K562 (cell line): ENCODE data around the gene UNC45A. TPM values are rescaled to one million over a fixed set of nuclear protein-coding genes. Genes with fewer than 3 reads are reported as not detected.
A peak's percentile ranks its signal among the peaks of the same experiment; 100 is the strongest.

ENCODE experiments used
- ATAC-seq: fragments of 200-7000 bp; cut with Tn5 transposase; 3 replicates; pipeline ENCODE4 v1.9.1; 2020; ENCODE audit warnings: moderate library complexity
- BruUV-seq: library from RNA; stranded (reverse); fragments of 400-500 nt; replicated peaks from 2 replicates; lab custom pipeline; 2021; lab: Mats Ljungman, UMichigan
- CTCF ChIA-PET: fragments of 300-600 bp; formaldehyde crosslinking; extraction: SDS; loops from one replicate; lab custom pipeline; 2021; ENCODE audit warnings: low intra/inter-chr PET ratio; lab: Yijun Ruan, JAX
- POLR2A ChIA-PET: fragments of 300-600, 350-650 bp; sonication (Branson Sonifier 250); formaldehyde crosslinking; extraction: SDS; loops from one replicate; lab custom pipeline; 2021; ENCODE audit warnings: antibody characterized with exemption, inconsistent platforms; lab: Yijun Ruan, JAX
- DNase-seq, 4 experiments: peaks; one replicate each; pipeline versions ENCODE4 v3.0.0 to v3.0.0-alpha.2; 2011 to 2018; ENCODE audit warnings: low spot score in 3 of 4, mixed read lengths in 3 of 4; ENCODE audit errors: extremely low read depth in 1 of 4
- FAIRE-seq: peaks from 2 replicates; lab custom pipeline; 2011; peaks lifted over from hg19 to GRCh38; lab: Jason Lieb, UNC
- H2AFZ ChIP-seq: 2 replicates; pipeline ENCODE4 v1.6.0; 2011; ENCODE audit warnings: low read depth, low read length, control low read depth, inconsistent platforms
- H3K27ac ChIP-seq: fragments of 200-600 bp; 3 replicates; pipeline ENCODE4 v1.8.0; 2011; ENCODE audit warnings: low read depth, mild to moderate bottlenecking, control low read depth, inconsistent platforms, low read length, moderate library complexity, mixed read lengths; ENCODE audit errors: extremely low read depth
- H3K27me3 ChIP-seq, 2 experiments: fragments of 300-600 bp in 1 of 2; 2 replicates in 1 of 2; 3 replicates in 1 of 2; pipeline versions ENCODE4 v1.6.0 to v1.8.0; 2011; ENCODE audit warnings: inconsistent platforms in 2 of 2, low read length in 2 of 2, mild to moderate bottlenecking in 1 of 2, mixed read lengths in 1 of 2, moderate library complexity in 1 of 2; ENCODE audit not compliant: control insufficient read depth in 2 of 2, insufficient read depth in 2 of 2
- H3K36me3 ChIP-seq: fragments of 300-600 bp; 3 replicates; pipeline ENCODE4 v1.8.0; 2011; ENCODE audit warnings: mild to moderate bottlenecking, low read length, inconsistent platforms; ENCODE audit not compliant: control insufficient read depth, insufficient read depth
- H3K4me1 ChIP-seq, 2 experiments: fragments of 200-600 bp in 1 of 2; replicated peaks in 1 of 2; 2 replicates in 1 of 2; 3 replicates in 1 of 2; pipeline versions ENCODE4 v1.5.1 to v1.8.0; 2011; ENCODE audit warnings: inconsistent platforms in 2 of 2, low read length in 2 of 2, mild to moderate bottlenecking in 1 of 2, mixed read lengths in 1 of 2, moderate library complexity in 1 of 2; ENCODE audit not compliant: control insufficient read depth in 2 of 2, insufficient read depth in 2 of 2
- H3K4me2 ChIP-seq: 2 replicates; pipeline ENCODE4 v1.6.1; 2011; ENCODE audit warnings: low read length, control low read depth, inconsistent platforms, mixed read lengths; ENCODE audit not compliant: insufficient read depth
- H3K4me3 ChIP-seq: fragments of 200-600 bp; sonication (generic), shearing (Covaris generic); 2 replicates; pipeline ENCODE4 v1.5.1; 2016; ENCODE audit warnings: control low read depth, inconsistent platforms
- H3K79me2 ChIP-seq: fragments of 200-600 bp; 3 replicates; pipeline ENCODE4 v1.8.0; 2011; ENCODE audit warnings: low read length, inconsistent platforms; ENCODE audit not compliant: control insufficient read depth, insufficient read depth
- H3K9ac ChIP-seq, 2 experiments: 2 replicates each; pipeline versions ENCODE4 v1.6.0 to v1.6.1; 2011; ENCODE audit warnings: low read depth in 2 of 2, low read length in 2 of 2, control low read depth in 1 of 2, inconsistent platforms in 1 of 2, mild to moderate bottlenecking in 1 of 2, mixed read lengths in 1 of 2; ENCODE audit not compliant: insufficient read depth in 1 of 2
- H3K9me1 ChIP-seq: one replicate; pipeline ENCODE4 v1.6.0; 2011; ENCODE audit warnings: inconsistent platforms, mild to moderate bottlenecking, low read length, moderate library complexity; ENCODE audit not compliant: control insufficient read depth, insufficient read depth
- H3K9me3 ChIP-seq: replicated peaks from 2 replicates; pipeline ENCODE4 v1.5.1; 2011; ENCODE audit warnings: low read depth, low read length, inconsistent platforms; ENCODE audit not compliant: control insufficient read depth, insufficient read depth
- H4K20me1 ChIP-seq: replicated peaks from 2 replicates; pipeline ENCODE4 v1.6.1; 2011; ENCODE audit warnings: low read length, inconsistent platforms, mixed read lengths; ENCODE audit not compliant: control insufficient read depth, insufficient read depth
- C11orf30 ChIP-seq: fragments of 450-650 bp; IDR thresholded peaks from 2 replicates; pipeline ENCODE4 v1.6.1; 2016; ENCODE audit warnings: low read depth, mild to moderate bottlenecking
- CREB1 ChIP-seq, 2 experiments: sonication (generic) in 1 of 2; formaldehyde crosslinking in 1 of 2; IDR thresholded peaks; 2 replicates each; pipeline versions ENCODE4 v1.6.1 to v1.8.0; 2012 to 2022; ENCODE audit warnings: inconsistent platforms in 1 of 2, mild to moderate bottlenecking in 1 of 2, missing genetic modification reagents in 1 of 2, moderate library complexity in 1 of 2
- MAFK ChIP-seq: IDR thresholded peaks from 2 replicates; pipeline ENCODE4 v1.6.1; 2011; ENCODE audit warnings: low read length, improper control_type of control experiment
- MTA3 ChIP-seq: fragments of 450-650 bp; formaldehyde crosslinking; IDR thresholded peaks from 2 replicates; pipeline ENCODE4 v1.6.1; 2017; ENCODE audit warnings: mild to moderate bottlenecking, borderline replicate concordance
- MYC ChIP-seq, 2 experiments: fragments of 250-450 bp in 1 of 2; sonication (Bioruptor Pico) in 1 of 2; IDR thresholded peaks; 2 replicates each; pipeline versions ENCODE4 v1.5.1 to v1.6.1; 2012 to 2021; ENCODE audit warnings: low read depth in 2 of 2, borderline replicate concordance in 1 of 2, improper control_type of control experiment in 1 of 2, low read length in 1 of 2, mild to moderate bottlenecking in 1 of 2, moderate library complexity in 1 of 2
- NFIC ChIP-seq: fragments of 450-650 bp; IDR thresholded peaks from 2 replicates; pipeline ENCODE4 v1.6.1; 2017; ENCODE audit warnings: mild to moderate bottlenecking, inconsistent platforms
- NFIX ChIP-seq: fragments of 250-450 bp; sonication (Bioruptor Pico); IDR thresholded peaks from 2 replicates; pipeline ENCODE4 v1.4.0; 2020; ENCODE audit warnings: low read depth, mild to moderate bottlenecking, moderate library complexity
- POLR2A ChIP-seq: fragments of 450-650 bp; conservative IDR thresholded peaks from 2 replicates; pipeline ENCODE4 v1.6.1; 2016
- RBFOX2 ChIP-seq: fragments of 200-400 bp; formaldehyde crosslinking; IDR thresholded peaks from 2 replicates; pipeline ENCODE4 v1.6.1; 2017; ENCODE audit warnings: low read depth, mild to moderate bottlenecking, low read length, moderate library complexity
- RBM34 ChIP-seq: fragments of 200-400 bp; formaldehyde crosslinking; IDR thresholded peaks from 2 replicates; pipeline ENCODE4 v1.6.1; 2018; ENCODE audit warnings: low read length, borderline replicate concordance; ENCODE audit not compliant: insufficient read depth
- WHSC1 ChIP-seq: IDR thresholded peaks from one replicate; pipeline ENCODE4 v1.6.1; 2012; ENCODE audit warnings: low read length, control low read depth, inconsistent platforms
- ZFP91 ChIP-seq: sonication (generic); formaldehyde crosslinking; IDR thresholded peaks from 2 replicates; pipeline ENCODE4 v1.8.0; 2022; ENCODE audit warnings: mild to moderate bottlenecking, missing genetic modification reagents
- ZNF592 ChIP-seq: fragments of 450-650 bp; IDR thresholded peaks from 2 replicates; pipeline ENCODE4 v1.6.1; 2017; ENCODE audit warnings: antibody characterized with exemption, mild to moderate bottlenecking
- ZNF766 ChIP-seq: fragments of 200-800 bp; sonication (Bioruptor generic); conservative IDR thresholded peaks from 2 replicates; pipeline ENCODE4 v1.6.1; 2016; ENCODE audit warnings: missing genetic modification characterization, missing compliant biosample characterization
- WGBS: fragments of 100-300 bp; shearing (Covaris generic); methylation state at CpG from one replicate; pipeline ENCODE4 v1.1.6; 2016; ENCODE audit warnings: low coverage, mixed read lengths; ENCODE audit not compliant: insufficient coverage; ENCODE audit errors: missing lambda C conversion rate; 5-methylcytosine and 5-hydroxymethylcytosine counted together
- in situ Hi-C: fragments of 300-500 bp; cut with MboI; formaldehyde crosslinking; loops from 4 replicates; pipeline ENCODE4 v1.15.0; 2018; ENCODE audit warnings: inconsistent platforms, mixed read lengths
- intact Hi-C: fragments of 100-400 bp; cut with micrococcal nuclease; formaldehyde crosslinking; loops from 2 replicates; pipeline ENCODE4 v1.14.2; 2022
- polyA plus RNA-seq, 8 experiments: library from polyadenylated mRNA; depleted of rRNA in 4 of 8; stranded (reverse) in 5 of 8; unstranded in 3 of 8; fragments of >200 nt; fragmentation: Nextera tagmentation in 2 of 8; fragmentation: Illumina TruSeq in 1 of 8; extraction: Ambion mirVana in 2 of 8; extraction: Trizol in 1 of 8; gene quantifications; 2 replicates each; pipeline versions ENCODE4 v1.2.1 to v1.2.3, GENCODE V29; 2011 to 2014; ENCODE audit warnings: inconsistent platforms in 1 of 8, missing spikeins in 1 of 8
- total RNA-seq, 7 experiments: library from RNA; depleted of rRNA in 6 of 7; stranded (reverse); fragments of >200 nt in 6 of 7; fragmentation: Illumina TruSeq in 2 of 7; extraction: Trizol in 2 of 7; gene quantifications; 2 replicates each; pipeline versions ENCODE4 v1.2.1 to v1.2.3, GENCODE V29; 2011 to 2021; ENCODE audit warnings: low replicate concordance in 1 of 7

The UNC45A gene
- total and polyA plus RNA-seq, 9 of the 15 experiments (the other 6 are each of a cell fraction or from before 2014, with no cell fraction given) = 22.4 to 79.3 (median 43.7) TPM

DNA sequence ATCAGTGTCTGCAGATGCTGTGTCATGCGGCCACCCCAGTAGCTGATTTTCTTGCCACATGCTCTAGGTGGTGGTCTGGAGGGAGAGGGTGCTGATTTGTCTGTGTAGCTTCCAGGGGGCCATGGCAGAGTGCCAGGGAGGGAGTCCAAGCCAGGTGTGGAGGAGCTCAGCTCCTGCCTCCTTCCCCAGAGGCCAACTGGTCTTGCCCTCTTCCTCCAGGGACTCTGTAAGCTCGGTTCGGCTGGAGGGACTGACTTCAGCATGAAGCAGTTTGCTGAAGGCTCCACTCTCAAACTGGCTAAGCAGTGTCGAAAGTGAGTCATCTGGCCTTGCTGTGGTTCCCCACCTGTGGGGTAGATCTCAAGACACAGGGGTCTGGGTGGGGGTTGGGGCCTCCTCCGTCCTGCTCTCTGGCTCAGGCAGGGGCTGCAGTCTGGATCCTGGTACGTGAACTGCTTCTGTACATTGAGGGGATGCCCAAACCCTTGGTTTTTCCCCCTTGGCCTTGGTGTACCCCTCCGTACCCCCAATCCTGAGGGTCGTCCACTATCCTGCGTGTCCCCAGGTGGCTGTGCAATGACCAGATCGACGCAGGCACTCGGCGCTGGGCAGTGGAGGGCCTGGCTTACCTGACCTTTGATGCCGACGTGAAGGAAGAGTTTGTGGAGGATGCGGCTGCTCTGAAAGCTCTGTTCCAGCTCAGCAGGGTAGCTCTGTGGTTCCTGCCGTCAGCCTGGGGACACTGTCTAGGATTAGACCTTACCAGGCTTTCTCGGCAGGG is 12.7 kb downstream of the UNC45A start:
- Histone ChIP-seq H3K4me1 (peaks cover 13 to 32% of the 10 kb centered on the region in 2 experiments; a peak in 4 of 5 replicates), H2AFZ (no peak overlapping the region), H3K4me3 (no peak overlapping the region), H3K4me2 (no peak overlapping the region), H3K9ac (peak overlapping the region in 1 of 2 experiments; percentile 10; a peak in 2 of 4 replicates), H3K27ac (peak overlapping the region; percentile 58; the same call in 2 of the 3 replicates), H3K79me2 (no peaks in the 10 kb centered on the region), H3K9me3 (no peaks in the 10 kb centered on the region), H4K20me1 (0 out of 2 replicates have a peak, but pooled peaks cover 5% of the 10 kb centered on the region), H3K27me3 (no peaks in the 10 kb centered on the region), H3K36me3 (peaks cover 87% of the 10 kb centered on the region), H3K9me1 (peaks cover 3% of the 10 kb centered on the region)
- ATAC-seq = no peak; the same call in 2 of the 3 replicates
- WGBS = 83% methylated on average over 18 of the region's 18 CpGs
- ChIA-PET POLR2A (interaction anchor here (0.5 to 3.0 kb wide), 15 partner anchors 9 to 289 kb away, joined by 3 to 20 read pairs (median 3); partner anchors contain the start of genes HDDC3, UNC45A and VPS33B), CTCF (no interaction called here)
- no peak for FAIRE-seq
- DNase-seq = peak in 1 of 4 experiments; percentile 41
- intact Hi-C loops (loop anchor here (5.0 kb wide), 1 partner anchor 85 kb away; no protein-coding TSS in a partner anchor), in situ Hi-C loops (no loop called here)
- no TSS peak for BruUV-seq
- TF ChIP-seq CREB1 (IDR thresholded peaks at IDR 0.05) (no peak), CREB1 (CRISPR knock-in tag; IDR thresholded peaks at IDR 0.05) (no peak), RBFOX2 (peak; percentile 19; the same call in 1 of the 2 replicates), MYC (IDR thresholded peaks at IDR 0.05; ENCODE audit: low read depth, low read length) (peak; percentile 40; the same call in 1 of the 2 replicates), MYC (CRISPR knock-in tag; IDR thresholded peaks at IDR 0.05; ENCODE audit: borderline replicate concordance, low read depth) (no peak), C11orf30 (peak; percentile 85), WHSC1 (peak; percentile 56), NFIX (CRISPR knock-in tag) (no peak), NFIC (peak; percentile 86), MAFK (peak; percentile 61), MTA3 (0 out of 2 replicates have a peak, but pooled peaks have one; percentile 46), ZNF592 (peak; percentile 84), ZNF766 (CRISPR knock-in tag) (no peak), RBM34 (no peak), POLR2A (no peak), ZFP91 (CRISPR knock-in tag) (no peak)
